Osteoblast (primary cell): ENCODE data around the gene SNORC. TPM values are rescaled to one million over a fixed set of nuclear protein-coding genes. Genes with fewer than 3 reads are reported as not detected.

Experiments
- DNase-seq: peaks from one replicate; pipeline ENCODE4 v3.0.0; 2011; ENCODE audit warnings: low spot score, mixed read lengths; ENCODE audit not compliant: insufficient read length; ENCODE audit errors: missing footprints
- H2AFZ ChIP-seq: 2 replicates; pipeline ENCODE4 v1.6.0; 2011; ENCODE audit warnings: mild to moderate bottlenecking, low read length
- H3K27ac ChIP-seq: 2 replicates; pipeline ENCODE4 v1.5.1; 2011; ENCODE audit warnings: mild to moderate bottlenecking, low read depth, low read length, moderate library complexity
- H3K27me3 ChIP-seq: 2 replicates; pipeline ENCODE4 v1.6.0; 2012; ENCODE audit warnings: mild to moderate bottlenecking, control low read depth, inconsistent platforms, low read length, moderate library complexity; ENCODE audit not compliant: insufficient read depth
- H3K36me3 ChIP-seq: 2 replicates; pipeline ENCODE4 v1.5.1; 2011; ENCODE audit warnings: mild to moderate bottlenecking, low read length, control low read depth, moderate library complexity; ENCODE audit not compliant: insufficient read depth
- H3K4me1 ChIP-seq: 2 replicates; pipeline ENCODE4 v1.5.1; 2011; ENCODE audit warnings: mild to moderate bottlenecking, low read length, control low read depth, moderate library complexity; ENCODE audit not compliant: insufficient read depth
- H3K4me2 ChIP-seq: 2 replicates; pipeline ENCODE4 v1.6.0; 2011; ENCODE audit warnings: mild to moderate bottlenecking, low read length; ENCODE audit not compliant: insufficient read depth
- H3K4me3 ChIP-seq: fragments of 200-600 bp; sonication (generic); 3 replicates; pipeline ENCODE4 v1.5.1; 2012; ENCODE audit warnings: mild to moderate bottlenecking, low read length, inconsistent platforms; ENCODE audit not compliant: insufficient read depth
- H3K79me2 ChIP-seq: 2 replicates; pipeline ENCODE4 v1.6.0; 2012; ENCODE audit warnings: mild to moderate bottlenecking, low read length, control low read depth, inconsistent platforms; ENCODE audit not compliant: insufficient read depth
- H3K9me3 ChIP-seq: 2 replicates; pipeline ENCODE4 v1.5.1; 2011; ENCODE audit warnings: low read depth, low read length, control low read depth
- H4K20me1 ChIP-seq: 2 replicates; pipeline ENCODE4 v1.6.0; 2012; ENCODE audit warnings: mild to moderate bottlenecking, low read length, control low read depth; ENCODE audit not compliant: insufficient read depth
- CTCF ChIP-seq: IDR thresholded peaks from 2 replicates; pipeline ENCODE4 v1.5.1; 2011; ENCODE audit warnings: mild to moderate bottlenecking, low read depth, low read length, moderate library complexity; ENCODE audit errors: extremely low read depth
- total RNA-seq: library from RNA; depleted of rRNA; stranded (reverse); fragments of >200 nt; gene quantifications from 2 replicates; pipeline ENCODE4 v1.2.3, GENCODE V29; 2012

SNORC gene
- total RNA-seq, 1 donor: 0.72 TPM

- Histone ChIP-seq H3K4me2 (no peak overlapping the region), H4K20me1 (peaks cover 3% of the 10 kb centered on the region)
- peak; percentile 31 for DNase-seq
Observed at GRCh38 chr2:232860593-232861241, 9.3 kb upstream of the SNORC start.

GRCh38 chr2:232861353-232861752 lies 8.7 kb upstream of the SNORC start:
- H3K27me3 ChIP-seq: no peaks in the 10 kb centered on the region
- TF ChIP-seq CTCF: no peak
- H4K20me1 ChIP-seq: peaks cover 3% of the 10 kb centered on the region
- no peaks in the 10 kb centered on the region for H3K79me2 ChIP-seq
- peaks cover 6% of the 10 kb centered on the region for H3K4me1 ChIP-seq
- no peak overlapping the region for H3K4me2 ChIP-seq
- H3K4me3 ChIP-seq: no peak overlapping the region
- H3K36me3 ChIP-seq: peaks cover 40% of the 10 kb centered on the region
- H3K27ac ChIP-seq: no peak overlapping the region
- no peaks in the 10 kb centered on the region for H3K9me3 ChIP-seq
- H2AFZ ChIP-seq: no peak overlapping the region
- no peak for DNase-seq

More at GRCh38 chr2:232860593-232861241, 9.3 kb upstream of the SNORC start:
- TF ChIP-seq CTCF: no peak
- H3K9me3 ChIP-seq: no peaks in the 10 kb centered on the region
- peaks cover 7% of the 10 kb centered on the region for H3K4me1 ChIP-seq
- no peaks in the 10 kb centered on the region for H3K79me2 ChIP-seq
- no peaks in the 10 kb centered on the region for H3K27me3 ChIP-seq
- H3K27ac ChIP-seq: no peak overlapping the region
- no peak overlapping the region for H3K4me3 ChIP-seq
- peaks cover 43% of the 10 kb centered on the region for H3K36me3 ChIP-seq
- no peak overlapping the region for H2AFZ ChIP-seq

- H3K79me2 ChIP-seq: no peaks in the 10 kb centered on the region
- no peak overlapping the region for H3K4me3 ChIP-seq
- H3K4me2 ChIP-seq: no peak overlapping the region
- TF ChIP-seq CTCF: no peak
- no peaks in the 10 kb centered on the region for H3K4me1 ChIP-seq
- H2AFZ ChIP-seq: no peak overlapping the region
- H4K20me1 ChIP-seq: peaks cover 3% of the 10 kb centered on the region
- DNase-seq: no peak
- no peak overlapping the region for H3K27ac ChIP-seq
- H3K9me3 ChIP-seq: no peaks in the 10 kb centered on the region
- H3K36me3 ChIP-seq: peaks cover 13% of the 10 kb centered on the region
- no peaks in the 10 kb centered on the region for H3K27me3 ChIP-seq
Observed at GRCh38 chr2:232863996-232864395, 6.1 kb upstream of the SNORC start.

- no peak overlapping the region for H3K4me2 ChIP-seq
- H3K4me1 ChIP-seq: no peaks in the 10 kb centered on the region
- no peaks in the 10 kb centered on the region for H3K79me2 ChIP-seq
- H3K27me3 ChIP-seq: no peaks in the 10 kb centered on the region
- H2AFZ ChIP-seq: no peak overlapping the region
- H3K4me3 ChIP-seq: no peak overlapping the region
- H3K36me3 ChIP-seq: peaks cover 7% of the 10 kb centered on the region
- no peaks in the 10 kb centered on the region for H3K9me3 ChIP-seq
- TF ChIP-seq CTCF: no peak
- H3K27ac ChIP-seq: no peak overlapping the region
- H4K20me1 ChIP-seq: no peaks in the 10 kb centered on the region
- DNase-seq: peak; percentile 62
Observed at GRCh38 chr2:232865165-232865564, 4.9 kb upstream of the SNORC start.
